ENCODE results near the gene HHEX. TPM values are rescaled to one million over a fixed set of nuclear protein-coding genes. Genes with fewer than 3 reads are reported as not detected.

Gene HHEX
- total and polyA plus RNA-seq, 10 of the 15 experiments (the other 5 are each of a cell fraction or from before 2014, with no cell fraction given) = 3.9 to 32.8 (median 16.4) TPM

GRCh38 chr10:92719991-92720830 lies 30.5 kb downstream of the HHEX start:
- H3K27me3 ChIP-seq (replicated peaks in 1 of 2; ENCODE audit: control insufficient read depth in 2 of 2, insufficient read depth in 2 of 2, low read length in 1 of 2) = peaks cover 0 to 7% of the 10 kb centered on the region in 2 experiments; a peak in 3 of 4 replicates
- H3K27ac ChIP-seq (ENCODE audit: control insufficient read depth, insufficient read depth) = no peak overlapping the region
- ATAC-seq = no peak
- no peaks in the 10 kb centered on the region for H3K36me3 ChIP-seq (ENCODE audit: control insufficient read depth in 2 of 2, insufficient read depth in 2 of 2, low read length in 1 of 2)
- POLR2A ChIA-PET = interaction anchor here (1.5 kb wide), 1 partner anchor 8 kb away, joined by 5 read pairs; no protein-coding TSS in a partner anchor
- SMC1A ChIA-PET (ENCODE audit: uncharacterized antibody, unreplicated experiment) = interaction anchor here (0.5 to 1.7 kb wide), 5 partner anchors 14 to 1880 kb away, joined by 3 to 4 read pairs (median 3); no protein-coding TSS in a partner anchor
- in situ Hi-C loops (cut with MboI) (no loop called here), intact Hi-C loops (cut with micrococcal nuclease; ENCODE audit: unreplicated experiment) (no loop called here)
- H3K4me3 ChIP-seq = no peak overlapping the region
- no peaks in the 10 kb centered on the region for H3K79me2 ChIP-seq (ENCODE audit: control insufficient read depth, insufficient read depth, low read length)
- CTCF ChIA-PET = interaction anchor here (1.2 kb wide), 1 partner anchor 145 kb away, joined by 4 read pairs; no protein-coding TSS in a partner anchor
- WGBS (ENCODE audit: insufficient coverage, insufficient replicate concordance, low lambda C conversion rate, missing lambda C conversion rate) = 4% methylated on average over 5 of the region's 5 CpGs
- DNase-seq (ENCODE audit: low read depth, low spot score) = no peak
- no peaks in the 10 kb centered on the region; the same call in 1 of the 2 replicates for H3K4me1 ChIP-seq (ENCODE audit: control insufficient read depth, insufficient read depth, low read length)
- RAD21 ChIA-PET (ENCODE audit: unreplicated experiment) = no interaction called here
- H3K9ac ChIP-seq (ENCODE audit: control insufficient read depth, insufficient read depth, low read length) = no peak overlapping the region
- FAIRE-seq = no peak
- no peak overlapping the region for H2AFZ ChIP-seq (ENCODE audit: control insufficient read depth, low read depth, low read length)
- BruUV-seq (replicated peaks) = no TSS peak
- no peaks in the 10 kb centered on the region for H4K20me1 ChIP-seq (ENCODE audit: control insufficient read depth, insufficient read depth)
- no peak overlapping the region for H3K4me2 ChIP-seq (ENCODE audit: control insufficient read depth, insufficient read depth)
- H3K9me3 ChIP-seq (replicated peaks; ENCODE audit: control insufficient read depth, insufficient read depth, low read length) = no peaks in the 10 kb centered on the region; the same call in 2 of the 3 replicates
- TF ChIP-seq BCL11A (IDR thresholded peaks at IDR 0.05; ENCODE audit: low read depth, low read length) = no peak
- no peak for TF ChIP-seq FOXM1 (IDR thresholded peaks at IDR 0.05; ENCODE audit: low read depth, low read length)
- no peak for TF ChIP-seq NR2C2 (IDR thresholded peaks at IDR 0.05; ENCODE audit: borderline replicate concordance, control insufficient read depth, insufficient read length, low read depth)
- no peak for TF ChIP-seq RCOR1 (conservative IDR thresholded peaks at IDR 0.05; ENCODE audit: low read depth, low read length)
- no peak for TF ChIP-seq CHD1 (IDR thresholded peaks at IDR 0.05; ENCODE audit: low read depth, low read length)
- TF ChIP-seq REST (IDR thresholded peaks at IDR 0.05; ENCODE audit: low read depth, low read length) = no peak
- no peak for TF ChIP-seq E2F8 (IDR thresholded peaks at IDR 0.05; ENCODE audit: low read depth, partially characterized antibody)
- TF ChIP-seq PRDM15 (CRISPR knock-in tag; IDR thresholded peaks at IDR 0.05) = no peak
- TF ChIP-seq MXI1 (IDR thresholded peaks at IDR 0.05; ENCODE audit: low read depth, low read length) = no peak
